K562 (cell line): ENCODE data around the gene OCA2. TPM values are rescaled to one million over a fixed set of nuclear protein-coding genes. Genes with fewer than 3 reads are reported as not detected.

Experiments
- E2F8 ChIP-seq: fragments of 450-650 bp; IDR thresholded peaks from 2 replicates; pipeline ENCODE4 v1.7.1; 2018; ENCODE audit warnings: mild to moderate bottlenecking, low read depth; ENCODE audit not compliant: partially characterized antibody
- HNRNPL ChIP-seq: fragments of 200-400 bp; formaldehyde crosslinking; IDR thresholded peaks from 2 replicates; pipeline ENCODE4 v1.6.1; 2017; ENCODE audit warnings: low read depth, mild to moderate bottlenecking, low read length
- MEIS2 ChIP-seq: fragments of 450-650 bp; IDR thresholded peaks from 2 replicates; pipeline ENCODE4 v1.6.1; 2014; ENCODE audit warnings: mild to moderate bottlenecking; ENCODE audit not compliant: partially characterized antibody
- SRSF7 ChIP-seq: fragments of 200-400 bp; formaldehyde crosslinking; optimal IDR thresholded peaks from 2 replicates; pipeline ENCODE3; 2017; ENCODE audit warnings: mild to moderate bottlenecking, low read depth, low read length
- ZNF354B ChIP-seq: fragments of 250-450 bp; sonication (Bioruptor Pico); IDR thresholded peaks from 2 replicates; pipeline ENCODE4 v1.4.0; 2020
- polyA plus RNA-seq, 8 experiments: library from polyadenylated mRNA; depleted of rRNA in 4 of 8; stranded (reverse) in 5 of 8; unstranded in 3 of 8; fragments of >200 nt; fragmentation: Nextera tagmentation in 2 of 8; fragmentation: Illumina TruSeq in 1 of 8; extraction: Ambion mirVana in 2 of 8; extraction: Trizol in 1 of 8; gene quantifications; 2 replicates each; pipeline versions ENCODE4 v1.2.1 to v1.2.3, GENCODE V29; 2011 to 2014; ENCODE audit warnings: inconsistent platforms in 1 of 8, missing spikeins in 1 of 8
- total RNA-seq, 7 experiments: library from RNA; depleted of rRNA in 6 of 7; stranded (reverse); fragments of >200 nt in 6 of 7; fragmentation: Illumina TruSeq in 2 of 7; extraction: Trizol in 2 of 7; gene quantifications; 2 replicates each; pipeline versions ENCODE4 v1.2.1 to v1.2.3, GENCODE V29; 2011 to 2021; ENCODE audit warnings: low replicate concordance in 1 of 7
- TF ChIP-seq, protein P1 (sequence below): sonication (generic); formaldehyde crosslinking; IDR thresholded peaks from 2 replicates; pipeline ENCODE4 v1.8.1; 2023; ENCODE audit warnings: mild to moderate bottlenecking, missing genetic modification reagents
- TF ChIP-seq, protein P2 (sequence below), 2 experiments: fragments of 450-650 bp; IDR thresholded peaks; 2 replicates each; pipeline ENCODE4 v1.6.1; 2016

Gene OCA2
- total and polyA plus RNA-seq, 9 of the 15 experiments (the other 6 are each of a cell fraction or from before 2014, with no cell fraction given) = 0.07 to 0.59 (median 0.17) TPM; not detected in 1

DNA sequence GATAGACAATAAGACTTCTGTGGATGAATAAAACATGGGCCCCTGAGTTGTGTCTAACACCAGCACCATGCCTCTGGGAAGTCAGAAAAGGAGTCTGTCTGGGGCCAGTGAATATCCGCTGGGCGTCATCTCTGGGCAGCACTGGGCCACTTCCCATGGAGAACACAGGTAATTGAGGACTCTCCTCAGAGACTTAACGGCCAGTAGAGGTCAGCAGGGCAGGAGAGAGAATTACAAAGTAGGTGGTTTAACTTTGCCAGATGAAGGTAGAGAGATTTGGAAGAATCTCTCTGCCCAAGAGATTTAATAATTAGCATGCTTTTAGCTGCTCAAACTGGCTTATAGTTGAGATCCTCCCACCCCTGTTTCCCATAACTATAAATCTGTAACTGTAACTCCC lies 65.7 kb downstream of the OCA2 start (continued):
- TF ChIP-seq, protein P1, sequence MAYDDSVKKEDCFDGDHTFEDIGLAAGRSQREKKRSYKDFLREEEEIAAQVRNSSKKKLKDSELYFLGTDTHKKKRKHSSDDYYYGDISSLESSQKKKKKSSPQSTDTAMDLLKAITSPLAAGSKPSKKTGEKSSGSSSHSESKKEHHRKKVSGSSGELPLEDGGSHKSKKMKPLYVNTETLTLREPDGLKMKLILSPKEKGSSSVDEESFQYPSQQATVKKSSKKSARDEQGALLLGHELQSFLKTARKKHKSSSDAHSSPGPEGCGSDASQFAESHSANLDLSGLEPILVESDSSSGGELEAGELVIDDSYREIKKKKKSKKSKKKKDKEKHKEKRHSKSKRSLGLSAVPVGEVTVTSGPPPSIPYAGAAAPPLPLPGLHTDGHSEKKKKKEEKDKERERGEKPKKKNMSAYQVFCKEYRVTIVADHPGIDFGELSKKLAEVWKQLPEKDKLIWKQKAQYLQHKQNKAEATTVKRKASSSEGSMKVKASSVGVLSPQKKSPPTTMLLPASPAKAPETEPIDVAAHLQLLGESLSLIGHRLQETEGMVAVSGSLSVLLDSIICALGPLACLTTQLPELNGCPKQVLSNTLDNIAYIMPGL (CRISPR knock-in tag) = no peak
- TF ChIP-seq SRSF7 (no peak), MEIS2 (no peak), ZNF354B (CRISPR knock-in tag) (no peak), E2F8 (no peak), HNRNPL (no peak)
- TF ChIP-seq, protein P2, sequence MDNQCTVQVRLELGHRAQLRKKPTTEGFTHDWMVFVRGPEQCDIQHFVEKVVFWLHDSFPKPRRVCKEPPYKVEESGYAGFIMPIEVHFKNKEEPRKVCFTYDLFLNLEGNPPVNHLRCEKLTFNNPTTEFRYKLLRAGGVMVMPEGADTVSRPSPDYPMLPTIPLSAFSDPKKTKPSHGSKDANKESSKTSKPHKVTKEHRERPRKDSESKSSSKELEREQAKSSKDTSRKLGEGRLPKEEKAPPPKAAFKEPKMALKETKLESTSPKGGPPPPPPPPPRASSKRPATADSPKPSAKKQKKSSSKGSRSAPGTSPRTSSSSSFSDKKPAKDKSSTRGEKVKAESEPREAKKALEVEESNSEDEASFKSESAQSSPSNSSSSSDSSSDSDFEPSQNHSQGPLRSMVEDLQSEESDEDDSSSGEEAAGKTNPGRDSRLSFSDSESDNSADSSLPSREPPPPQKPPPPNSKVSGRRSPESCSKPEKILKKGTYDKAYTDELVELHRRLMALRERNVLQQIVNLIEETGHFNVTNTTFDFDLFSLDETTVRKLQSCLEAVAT (IDR thresholded peaks at IDR 0.05) = no peak
- TF ChIP-seq, all 486 proteins: peak for 0
